Mammary epithelial cell (primary cell): ENCODE results near the gene PDE8B.

Source experiments
- CTCF ChIP-seq, 2 donors: IDR thresholded peaks in 1 of 2; conservative IDR thresholded peaks in 1 of 2; 2 replicates each; pipeline ENCODE4 v1.5.1; 2011 to 2012; ENCODE audit warnings: inconsistent platforms in 2 of 2, low read length in 2 of 2, mild to moderate bottlenecking in 2 of 2, control low read depth in 1 of 2, low read depth in 1 of 2; ENCODE audit not compliant: insufficient read depth in 1 of 2; ENCODE audit errors: extremely low read depth in 1 of 2
- EZH2 ChIP-seq: IDR thresholded peaks from 2 replicates; pipeline ENCODE4 v1.6.1; 2012; ENCODE audit warnings: low read length, inconsistent platforms, borderline replicate concordance

GRCh38 chr5:77214151-77214550, 3.7 kb downstream of the PDE8B start:
- no peak for TF ChIP-seq CTCF (conservative IDR thresholded peaks at IDR 0.05 in 1 of 2, IDR thresholded peaks at IDR 0.05 in 1 of 2; ENCODE audit: extremely low read depth in 1 of 2, insufficient read depth in 1 of 2, low read depth in 1 of 2, low read length in 2 of 2)
- TF ChIP-seq EZH2: no peak
